Activated naive CD8-positive, alpha-beta T cell (primary cell): ENCODE data around the gene CDKAL1.

ENCODE experiments used
- H3K27ac Mint-ChIP-seq: one replicate; pipeline ENCODE4 v1.8.0; 2021; ENCODE audit warnings: mixed read lengths
- H3K27me3 Mint-ChIP-seq: one replicate; pipeline ENCODE4 v1.8.0; 2021; ENCODE audit warnings: mixed read lengths
- H3K36me3 Mint-ChIP-seq: one replicate; pipeline ENCODE4 v1.8.0; 2021; ENCODE audit warnings: mixed read lengths
- H3K4me1 Mint-ChIP-seq: one replicate; pipeline ENCODE4 v1.8.0; 2021; ENCODE audit warnings: low read depth, mixed read lengths
- H3K4me3 Mint-ChIP-seq: one replicate; pipeline ENCODE4 v1.8.0; 2021; ENCODE audit warnings: mild to moderate bottlenecking, mixed read lengths
- H3K9me3 Mint-ChIP-seq: one replicate; pipeline ENCODE4 v1.8.0; 2021; ENCODE audit warnings: low read depth, mixed read lengths

CDKAL1 gene

GRCh38 chr6:21115111-21115510 lies 580.9 kb downstream of the CDKAL1 start:
- no peak overlapping the region for H3K27ac Mint-ChIP-seq
- no peaks in the 10 kb centered on the region for H3K27me3 Mint-ChIP-seq
- no peak overlapping the region for H3K4me3 Mint-ChIP-seq
- peaks cover 12% of the 10 kb centered on the region for H3K36me3 Mint-ChIP-seq
- no peaks in the 10 kb centered on the region for H3K9me3 Mint-ChIP-seq
- H3K4me1 Mint-ChIP-seq: no peaks in the 10 kb centered on the region

DNA sequence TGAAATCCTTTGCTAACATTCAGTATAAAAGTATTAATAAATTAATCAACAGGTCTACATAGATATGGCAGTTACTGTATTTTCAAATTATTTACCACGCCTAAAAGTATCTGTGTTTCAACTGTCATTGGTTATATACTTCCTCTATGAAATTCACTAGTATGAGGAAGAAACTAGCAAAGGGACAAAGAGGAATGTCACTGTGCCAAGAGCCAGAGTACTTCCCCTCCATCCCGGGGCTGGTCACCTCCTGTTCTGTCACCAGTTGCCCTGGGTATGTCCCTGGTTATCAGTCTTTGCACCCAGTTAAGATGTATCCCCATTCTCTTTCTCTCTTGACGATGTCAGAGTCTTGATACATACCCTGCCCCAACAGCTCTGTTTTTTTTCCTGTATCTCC lies 582.5 kb downstream of the CDKAL1 start:
- H3K27ac Mint-ChIP-seq: no peak overlapping the region
- peaks cover 12% of the 10 kb centered on the region for H3K36me3 Mint-ChIP-seq
- no peaks in the 10 kb centered on the region for H3K9me3 Mint-ChIP-seq
- no peaks in the 10 kb centered on the region for H3K27me3 Mint-ChIP-seq
- no peaks in the 10 kb centered on the region for H3K4me1 Mint-ChIP-seq
- H3K4me3 Mint-ChIP-seq: no peak overlapping the region

DNA sequence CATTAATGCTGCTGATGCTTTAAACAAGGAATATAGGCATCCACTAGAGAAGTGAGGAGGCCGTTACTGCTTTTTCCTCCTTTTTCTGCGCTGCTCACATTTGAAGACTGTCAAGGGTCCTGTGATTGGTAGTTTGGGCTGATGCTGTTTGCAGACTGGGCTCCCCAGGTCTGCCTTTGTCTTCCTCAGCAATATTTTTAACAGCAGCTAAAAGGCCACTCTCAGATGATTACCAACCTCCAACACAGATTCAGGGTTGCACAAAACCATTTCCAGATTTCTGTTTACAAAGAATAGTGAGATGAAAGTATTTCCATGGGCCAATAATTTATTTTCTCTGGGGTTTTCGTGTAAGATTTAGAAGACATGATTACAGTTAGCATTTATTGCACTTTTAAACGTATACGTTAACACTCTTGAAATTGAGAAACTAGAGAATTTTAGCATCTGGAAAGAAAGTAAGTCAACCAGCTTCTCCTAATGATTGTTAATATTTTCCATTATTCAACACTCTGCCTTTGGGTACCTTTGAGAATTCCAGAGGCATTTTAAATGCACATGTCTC lies 584.0 kb downstream of the CDKAL1 start:
- no peak overlapping the region for H3K4me3 Mint-ChIP-seq
- H3K27ac Mint-ChIP-seq: no peak overlapping the region
- H3K36me3 Mint-ChIP-seq: peaks cover 9% of the 10 kb centered on the region
- H3K27me3 Mint-ChIP-seq: no peaks in the 10 kb centered on the region
- no peaks in the 10 kb centered on the region for H3K9me3 Mint-ChIP-seq
- no peaks in the 10 kb centered on the region for H3K4me1 Mint-ChIP-seq

DNA sequence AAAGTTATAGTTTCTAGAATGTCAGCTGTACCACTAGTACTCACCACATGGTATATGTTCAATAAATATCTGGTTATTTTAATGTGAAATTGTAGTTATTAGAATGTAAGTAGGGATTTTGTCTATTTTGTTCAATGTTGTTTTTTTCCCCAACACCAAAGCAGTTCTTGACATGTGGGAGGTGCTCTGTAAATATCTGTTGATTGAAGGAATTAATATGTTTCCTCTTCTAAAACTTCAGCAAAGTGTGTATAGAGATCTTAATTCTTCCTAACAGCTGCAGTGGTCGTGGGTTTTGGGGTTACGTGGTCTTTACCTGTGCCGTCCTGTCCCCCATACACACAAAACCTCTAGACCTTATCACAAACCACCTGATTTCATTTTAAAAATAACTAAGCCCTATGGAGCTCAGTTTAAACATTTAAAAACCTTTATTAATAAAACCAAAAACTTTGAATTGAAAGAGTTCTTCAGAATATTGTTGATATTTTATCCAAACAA lies 587.4 kb downstream of the CDKAL1 start:
- Mint-ChIP-seq H3K4me3 (no peak overlapping the region), H3K27ac (no peak overlapping the region), H3K4me1 (no peaks in the 10 kb centered on the region), H3K36me3 (peaks cover 20% of the 10 kb centered on the region), H3K9me3 (no peaks in the 10 kb centered on the region), H3K27me3 (no peaks in the 10 kb centered on the region)

GRCh38 chr6:21123507-21124436 lies 589.5 kb downstream of the CDKAL1 start:
- no peak overlapping the region for H3K27ac Mint-ChIP-seq

GRCh38 chr6:21128601-21129000 lies 594.3 kb downstream of the CDKAL1 start:
- H3K4me1 Mint-ChIP-seq: no peaks in the 10 kb centered on the region
- H3K9me3 Mint-ChIP-seq: no peaks in the 10 kb centered on the region
- H3K27ac Mint-ChIP-seq: no peak overlapping the region
- no peak overlapping the region for H3K4me3 Mint-ChIP-seq
- peaks cover 19% of the 10 kb centered on the region for H3K36me3 Mint-ChIP-seq
- H3K27me3 Mint-ChIP-seq: no peaks in the 10 kb centered on the region

More at GRCh38 chr6:21123507-21124436, 589.5 kb downstream of the CDKAL1 start:
- no peaks in the 10 kb centered on the region for H3K27me3 Mint-ChIP-seq
- H3K36me3 Mint-ChIP-seq: peaks cover 17% of the 10 kb centered on the region
- no peaks in the 10 kb centered on the region for H3K9me3 Mint-ChIP-seq
- H3K4me1 Mint-ChIP-seq: no peaks in the 10 kb centered on the region
- H3K4me3 Mint-ChIP-seq: no peak overlapping the region

GRCh38 chr6:21131406-21131805 lies 597.1 kb downstream of the CDKAL1 start:
- Mint-ChIP-seq H3K4me1 (no peaks in the 10 kb centered on the region), H3K27me3 (no peaks in the 10 kb centered on the region), H3K36me3 (peaks cover 9% of the 10 kb centered on the region)

DNA sequence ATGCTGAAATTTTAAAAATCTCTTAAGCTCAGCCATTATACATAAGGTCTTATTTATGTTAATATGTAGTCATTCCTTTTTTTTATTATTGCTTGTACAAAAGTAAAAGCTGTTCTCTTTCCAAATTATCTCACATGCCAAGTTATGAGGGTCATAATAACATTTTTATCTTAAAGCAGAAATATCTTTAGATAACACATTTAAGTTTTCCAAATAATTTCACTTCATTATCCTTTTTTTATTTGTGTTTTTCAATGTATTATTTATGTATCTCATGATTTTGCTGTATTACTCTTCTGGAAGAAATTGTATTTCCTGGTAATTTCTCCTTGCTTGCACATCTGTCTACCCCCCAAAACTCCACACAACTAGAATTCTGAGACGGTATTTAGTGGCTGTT lies 598.2 kb downstream of the CDKAL1 start:
- no peaks in the 10 kb centered on the region for H3K4me1 Mint-ChIP-seq
- H3K9me3 Mint-ChIP-seq: no peaks in the 10 kb centered on the region
- no peak overlapping the region for H3K4me3 Mint-ChIP-seq
- peaks cover 7% of the 10 kb centered on the region for H3K36me3 Mint-ChIP-seq
- no peaks in the 10 kb centered on the region for H3K27me3 Mint-ChIP-seq
- no peak overlapping the region for H3K27ac Mint-ChIP-seq

More at GRCh38 chr6:21131406-21131805, 597.1 kb downstream of the CDKAL1 start:
- H3K9me3 Mint-ChIP-seq: no peaks in the 10 kb centered on the region
- H3K27ac Mint-ChIP-seq: no peak overlapping the region
- H3K4me3 Mint-ChIP-seq: no peak overlapping the region

- Mint-ChIP-seq H3K36me3 (peaks cover 7% of the 10 kb centered on the region), H3K9me3 (no peaks in the 10 kb centered on the region), H3K4me3 (no peak overlapping the region), H3K4me1 (no peaks in the 10 kb centered on the region), H3K27ac (no peak overlapping the region), H3K27me3 (no peaks in the 10 kb centered on the region)
Measured at GRCh38 chr6:21132856-21133838, 598.9 kb downstream of the CDKAL1 start.

GRCh38 chr6:21133901-21134300 lies 599.6 kb downstream of the CDKAL1 start:
- Mint-ChIP-seq H3K27me3 (no peaks in the 10 kb centered on the region), H3K36me3 (peaks cover 7% of the 10 kb centered on the region), H3K4me1 (no peaks in the 10 kb centered on the region), H3K9me3 (no peaks in the 10 kb centered on the region), H3K4me3 (no peak overlapping the region), H3K27ac (no peak overlapping the region)

- no peak overlapping the region for H3K27ac Mint-ChIP-seq
- no peaks in the 10 kb centered on the region for H3K4me1 Mint-ChIP-seq
- no peaks in the 10 kb centered on the region for H3K27me3 Mint-ChIP-seq
- H3K4me3 Mint-ChIP-seq: no peak overlapping the region
- H3K36me3 Mint-ChIP-seq: peaks cover 7% of the 10 kb centered on the region
- no peaks in the 10 kb centered on the region for H3K9me3 Mint-ChIP-seq
Measured at GRCh38 chr6:21134356-21134755, 600.1 kb downstream of the CDKAL1 start.

GRCh38 chr6:21135484-21136013 lies 601.3 kb downstream of the CDKAL1 start:
- no peaks in the 10 kb centered on the region for H3K27me3 Mint-ChIP-seq
- H3K36me3 Mint-ChIP-seq: peaks cover 12% of the 10 kb centered on the region
- H3K4me1 Mint-ChIP-seq: no peaks in the 10 kb centered on the region
- H3K27ac Mint-ChIP-seq: no peak overlapping the region
- H3K4me3 Mint-ChIP-seq: no peak overlapping the region
- H3K9me3 Mint-ChIP-seq: no peaks in the 10 kb centered on the region

GRCh38 chr6:21137700-21138335 lies 603.6 kb downstream of the CDKAL1 start:
- H3K4me3 Mint-ChIP-seq: no peak overlapping the region
- H3K27me3 Mint-ChIP-seq: no peaks in the 10 kb centered on the region
- no peaks in the 10 kb centered on the region for H3K4me1 Mint-ChIP-seq

More at GRCh38 chr6:21137700-21138335, 603.6 kb downstream of the CDKAL1 start:
- no peaks in the 10 kb centered on the region for H3K9me3 Mint-ChIP-seq
- no peak overlapping the region for H3K27ac Mint-ChIP-seq
- peaks cover 17% of the 10 kb centered on the region for H3K36me3 Mint-ChIP-seq
